Activated naive CD4-positive, alpha-beta T cell treated with anti-CD3 and anti-CD28 coated beads, Interleukin-2, amount 50 U/mL, for 72 hours (primary cell): ENCODE data around the gene ANKRD33. TPM values are rescaled to one million over a fixed set of nuclear protein-coding genes. Genes with fewer than 3 reads are reported as not detected.

ENCODE experiments used
- ATAC-seq, 2 donors: fragments of 150-1000 bp; cut with Tn5 transposase; 2 replicates each; pipeline ENCODE4 v1.10.0; 2021; ENCODE audit warnings: mild to moderate bottlenecking in 2 of 2, moderate library complexity in 2 of 2
- DNase-seq, 2 donors: peaks; one replicate each; pipeline ENCODE4 v3.0.0; 2021 to 2022; ENCODE audit warnings: low spot score in 2 of 2
- H3K27ac Mint-ChIP-seq, 2 donors: one replicate each; pipeline ENCODE4 v1.8.0; 2022; ENCODE audit warnings: mild to moderate bottlenecking in 2 of 2, mixed read lengths in 2 of 2
- H3K36me3 Mint-ChIP-seq, 2 donors: one replicate each; pipeline ENCODE4 v1.8.0; 2022; ENCODE audit warnings: mixed read lengths in 2 of 2
- H3K9me3 Mint-ChIP-seq, 2 donors: one replicate each; pipeline ENCODE4 v1.8.0; 2022; ENCODE audit warnings: mixed read lengths in 2 of 2
- total RNA-seq, 2 donors: library from RNA; stranded (reverse); gene quantifications; one replicate each; pipeline ENCODE4 v1.2.3, GENCODE V29; 2022

Gene ANKRD33
- total RNA-seq, 2 donors from 2014 or later = not detected

- Mint-ChIP-seq H3K27ac (no peak overlapping the region), H3K36me3 (no peaks in the 10 kb centered on the region), H3K9me3 (no peaks in the 10 kb centered on the region)
- DNase-seq = no peak
- no peak for ATAC-seq
Observed at GRCh38 chr12:51938726-51939125, 50.8 kb downstream of the ANKRD33 start.

DNA sequence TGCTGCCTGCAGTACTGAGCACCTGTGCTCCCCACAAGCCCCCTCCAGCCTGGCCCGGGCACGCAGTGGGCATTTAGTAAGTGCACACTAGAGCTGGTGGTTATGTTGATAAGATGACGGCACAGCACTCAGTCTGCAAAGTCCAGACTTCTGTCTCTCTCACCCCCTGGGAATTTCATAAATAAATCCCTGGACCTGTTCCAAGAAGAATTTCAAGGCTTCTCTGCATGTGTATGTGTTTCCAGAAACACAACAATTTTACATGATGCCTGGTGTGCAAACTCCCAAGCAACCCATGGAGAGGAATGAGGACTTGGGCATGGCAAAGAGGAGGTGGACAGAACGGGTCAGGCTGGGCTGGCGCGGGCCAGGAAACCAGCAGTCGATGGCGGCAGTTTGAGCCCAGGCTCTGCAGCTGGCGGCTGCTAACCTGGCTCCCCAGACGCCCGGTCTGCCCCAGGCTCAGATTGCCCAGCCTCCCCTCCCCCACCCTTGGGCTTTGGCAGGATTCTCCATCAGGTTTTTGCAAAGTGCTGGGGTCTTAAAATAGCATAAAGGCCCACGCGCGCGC lies 53.2 kb downstream of the ANKRD33 start:
- ATAC-seq (no peak), DNase-seq (no peak)
- Mint-ChIP-seq H3K27ac (no peak overlapping the region), H3K36me3 (peaks cover 6 to 18% of the 10 kb centered on the region in 2 donors), H3K9me3 (peaks cover 6 to 16% of the 10 kb centered on the region in 2 donors)

Other genes with a start within 250 kb of the ANKRD33 start
- under 1 TPM; 0.30 to 0.54 TPM for gene FIGNL2, start 39.4 kb upstream of the ANKRD33 start, total RNA-seq
- gene ACVRL1, start 19.4 kb downstream of the ANKRD33 start, total RNA-seq = not detected
- gene ACVR1B, start 63.6 kb downstream of the ANKRD33 start, total RNA-seq = 1 to 10 TPM; 5.2 to 9.0 TPM
- 10 to 100 TPM in 1 of 2 donors, 1 to 10 TPM in 1; 9.9 to 32.9 TPM for gene TAMALIN, start 118.8 kb downstream of the ANKRD33 start, total RNA-seq
- 10 to 100 TPM; 29.8 to 76.0 TPM for gene NR4A1, start 163.3 kb downstream of the ANKRD33 start, total RNA-seq
- 10 to 100 TPM; 28.5 to 46.8 TPM for gene ATG101, start 181.9 kb downstream of the ANKRD33 start, total RNA-seq
- gene SMIM41, start 191.6 kb downstream of the ANKRD33 start, total RNA-seq = not detected